HepG2 (cell line): Measurements from ENCODE around the gene CHP1. TPM values are rescaled to one million over a fixed set of nuclear protein-coding genes. Genes with fewer than 3 reads are reported as not detected.

Source experiments
- ATF1 ChIP-seq: IDR thresholded peaks from 2 replicates; pipeline ENCODE4 v1.6.1; 2016; ENCODE audit warnings: mild to moderate bottlenecking, control low read depth
- ERF ChIP-seq: IDR thresholded peaks from 2 replicates; pipeline ENCODE4 v1.6.1; 2018; ENCODE audit warnings: missing biosample characterization, missing genetic modification reagents
- HIC2 ChIP-seq: sonication (generic); formaldehyde crosslinking; IDR thresholded peaks from 2 replicates; pipeline ENCODE4 v1.9.0; 2022; ENCODE audit warnings: low read depth, missing genetic modification reagents
- MLX ChIP-seq: IDR thresholded peaks from 2 replicates; pipeline ENCODE4 v1.6.1; 2016
- NR2C2 ChIP-seq: sonication (generic); formaldehyde crosslinking; IDR thresholded peaks from 2 replicates; pipeline ENCODE4 v1.4.0; 2020; ENCODE audit warnings: missing genetic modification reagents, mild to moderate bottlenecking, moderate library complexity, borderline replicate concordance
- POLR2G ChIP-seq: fragments of 200-400 bp; formaldehyde crosslinking; IDR thresholded peaks from 2 replicates; pipeline ENCODE4 v1.6.1; 2018; ENCODE audit warnings: mild to moderate bottlenecking, low read depth, low read length, moderate library complexity
- RFX1 ChIP-seq: fragments of 450-650 bp; IDR thresholded peaks from 2 replicates; pipeline ENCODE4 v1.6.1; 2017
- SNAPC4 ChIP-seq: sonication (generic); formaldehyde crosslinking; IDR thresholded peaks from 2 replicates; pipeline ENCODE4 v1.4.0; 2020; ENCODE audit warnings: mild to moderate bottlenecking, missing genetic modification reagents
- ZBTB37 ChIP-seq: sonication (generic); formaldehyde crosslinking; IDR thresholded peaks from 2 replicates; pipeline ENCODE4 v1.4.0; 2020; ENCODE audit warnings: mild to moderate bottlenecking, missing genetic modification reagents
- ZBTB42 ChIP-seq: sonication (generic); formaldehyde crosslinking; IDR thresholded peaks from 2 replicates; pipeline ENCODE4 v1.5.0; 2020; ENCODE audit warnings: mild to moderate bottlenecking, missing genetic modification reagents
- ZC3H4 ChIP-seq: sonication (generic); formaldehyde crosslinking; IDR thresholded peaks from 2 replicates; pipeline ENCODE4 v1.4.0; 2020; ENCODE audit warnings: missing genetic modification reagents, borderline replicate concordance
- ZKSCAN8 ChIP-seq: IDR thresholded peaks from 2 replicates; pipeline ENCODE4 v1.6.1; 2016; ENCODE audit warnings: borderline replicate concordance, missing genetic modification reagents, missing compliant biosample characterization
- ZNF160 ChIP-seq: sonication (generic); formaldehyde crosslinking; IDR thresholded peaks from 2 replicates; pipeline ENCODE4 v1.8.0; 2022; ENCODE audit warnings: mild to moderate bottlenecking, inconsistent platforms, missing genetic modification reagents
- ZNF362 ChIP-seq: sonication (generic); formaldehyde crosslinking; IDR thresholded peaks from 2 replicates; pipeline ENCODE4 v1.4.0; 2020; ENCODE audit warnings: missing genetic modification reagents, mild to moderate bottlenecking, borderline replicate concordance
- ZNF777 ChIP-seq: sonication (generic); formaldehyde crosslinking; IDR thresholded peaks from 2 replicates; pipeline ENCODE4 v1.4.0; 2020; ENCODE audit warnings: missing genetic modification reagents
- ZSCAN9 ChIP-seq: IDR thresholded peaks from 2 replicates; pipeline ENCODE4 v1.6.1; 2016; ENCODE audit warnings: borderline replicate concordance
- polyA plus RNA-seq, 8 experiments: library from polyadenylated mRNA; depleted of rRNA in 3 of 8; stranded (reverse) in 7 of 8; unstranded in 1 of 8; fragments of >200 nt; fragmentation: Illumina TruSeq in 4 of 8; extraction: Trizol in 4 of 8; gene quantifications; 2 replicates each; pipeline versions ENCODE4 v1.2.1 to v1.2.3, GENCODE V29; 2011 to 2016; ENCODE audit warnings: low read depth in 4 of 8, missing spikeins in 1 of 8, mixed read lengths in 1 of 8; ENCODE audit not compliant: insufficient read depth in 1 of 8
- total RNA-seq, 5 experiments: library from RNA; depleted of rRNA; stranded (reverse); fragments of >200 nt; fragmentation: Illumina TruSeq; extraction: Trizol; gene quantifications; 2 replicates each; pipeline ENCODE4 v1.2.3, GENCODE V29; 2016; ENCODE audit warnings: low read depth in 1 of 5
- TF ChIP-seq, protein P1 (sequence below): sonication (generic); formaldehyde crosslinking; IDR thresholded peaks from 2 replicates; pipeline ENCODE4 v1.4.0; 2020; ENCODE audit warnings: missing genetic modification reagents

The CHP1 gene
- total and polyA plus RNA-seq, 2 of the 13 experiments (the other 11 are each of a cell fraction or from before 2014, with no cell fraction given) = 49.6 to 76.4 TPM

- TF ChIP-seq ZNF362 (no peak), HIC2 (CRISPR knock-in tag) (no peak), ZNF777 (CRISPR knock-in tag) (no peak; the same call in 1 of the 2 replicates), POLR2G (peak; percentile 95), ATF1 (CRISPR knock-in tag) (peak; percentile 90), ZBTB37 (CRISPR knock-in tag) (no peak), MLX (CRISPR knock-in tag) (no peak), ZKSCAN8 (CRISPR knock-in tag) (0 out of 2 replicates have a peak, but pooled peaks have one; percentile 37), NR2C2 (no peak), ZC3H4 (CRISPR knock-in tag) (no peak), RFX1 (no peak), ZSCAN9 (CRISPR knock-in tag) (no peak; the same call in 1 of the 2 replicates), ZNF160 (CRISPR knock-in tag) (no peak; the same call in 1 of the 2 replicates), ERF (CRISPR knock-in tag) (peak; percentile 71), ZBTB42 (CRISPR knock-in tag) (no peak; the same call in 1 of the 2 replicates), SNAPC4 (peak; percentile 67; the same call in 1 of the 2 replicates)
- TF ChIP-seq, protein P1, sequence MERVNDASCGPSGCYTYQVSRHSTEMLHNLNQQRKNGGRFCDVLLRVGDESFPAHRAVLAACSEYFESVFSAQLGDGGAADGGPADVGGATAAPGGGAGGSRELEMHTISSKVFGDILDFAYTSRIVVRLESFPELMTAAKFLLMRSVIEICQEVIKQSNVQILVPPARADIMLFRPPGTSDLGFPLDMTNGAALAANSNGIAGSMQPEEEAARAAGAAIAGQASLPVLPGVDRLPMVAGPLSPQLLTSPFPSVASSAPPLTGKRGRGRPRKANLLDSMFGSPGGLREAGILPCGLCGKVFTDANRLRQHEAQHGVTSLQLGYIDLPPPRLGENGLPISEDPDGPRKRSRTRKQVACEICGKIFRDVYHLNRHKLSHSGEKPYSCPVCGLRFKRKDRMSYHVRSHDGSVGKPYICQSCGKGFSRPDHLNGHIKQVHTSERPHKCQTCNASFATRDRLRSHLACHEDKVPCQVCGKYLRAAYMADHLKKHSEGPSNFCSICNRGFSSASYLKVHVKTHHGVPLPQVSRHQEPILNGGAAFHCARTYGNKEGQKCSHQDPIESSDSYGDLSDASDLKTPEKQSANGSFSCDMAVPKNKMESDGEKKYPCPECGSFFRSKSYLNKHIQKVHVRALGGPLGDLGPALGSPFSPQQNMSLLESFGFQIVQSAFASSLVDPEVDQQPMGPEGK (CRISPR knock-in tag) = peak; percentile 16; the same call in 1 of the 2 replicates
Measured at GRCh38 chr15:41283653-41284426, 52.8 kb downstream of the CHP1 start (continued).
